OCI-LY1 (cell line): ENCODE measurements around the gene STAM.

Experiments
- CTCF ChIP-seq: fragments of 200-600 bp; sonication (generic), shearing (Covaris generic); IDR thresholded peaks from 2 replicates; pipeline ENCODE4 v1.5.1; 2017; ENCODE audit warnings: mild to moderate bottlenecking, antibody characterized with exemption, low read length, moderate library complexity, mixed read lengths
- EZH2 ChIP-seq: fragments of 200-600 bp; sonication (generic), shearing (Covaris generic); IDR thresholded peaks from 2 replicates; pipeline ENCODE4 v1.8.0; 2017; ENCODE audit warnings: borderline replicate concordance, mixed run types, mild to moderate bottlenecking, antibody characterized with exemption, low read length, moderate library complexity, mixed read lengths

- no peak for TF ChIP-seq CTCF
- TF ChIP-seq EZH2 = no peak
Measured at GRCh38 chr10:17716161-17716560, 72.2 kb downstream of the STAM start.
